Caco-2 (cell line): ENCODE measurements around the gene DNHD1. TPM values are rescaled to one million over a fixed set of nuclear protein-coding genes. Genes with fewer than 3 reads are reported as not detected.

Experiments
- BruUV-seq: library from RNA; stranded (reverse); fragments of 400-500 nt; replicated peaks from 2 replicates; lab custom pipeline; 2021; lab: Mats Ljungman, UMichigan
- CTCF ChIA-PET: fragments of 300-600 bp; sonication (Branson Sonifier 250); formaldehyde crosslinking; loops from one replicate; lab custom pipeline; 2022; ENCODE audit warnings: antibody characterized with exemption; lab: Charles Lee
- POLR2A ChIA-PET: fragments of 300-600 bp; sonication (Branson Sonifier 250); formaldehyde crosslinking; loops from one replicate; lab custom pipeline; 2022; ENCODE audit warnings: antibody characterized with exemption; lab: Charles Lee
- DNase-seq, 2 experiments: peaks; one replicate each; pipeline versions ENCODE4 v3.0.0 to v3.0.0-alpha.2; 2020 to 2022
- H3K27me3 ChIP-seq: replicated peaks from 2 replicates; pipeline ENCODE4 v1.6.0; 2011; ENCODE audit warnings: low read length; ENCODE audit not compliant: control insufficient read depth, insufficient read depth
- H3K36me3 ChIP-seq: 2 replicates; pipeline ENCODE4 v1.5.1; 2011; ENCODE audit warnings: low read length; ENCODE audit not compliant: control insufficient read depth, insufficient read depth
- H3K4me1 ChIP-seq: fragments of 250-450 bp; sonication (Bioruptor Pico); 2 replicates; pipeline ENCODE4 v1.5.1; 2020; ENCODE audit warnings: mild to moderate bottlenecking
- H3K4me3 ChIP-seq: 2 replicates; pipeline ENCODE4 v1.5.1; 2011; ENCODE audit warnings: low read depth, mild to moderate bottlenecking, control low read depth, low read length
- H3K9me3 ChIP-seq: fragments of 250-450 bp; sonication (Bioruptor Pico); 2 replicates; pipeline ENCODE4 v1.5.1; 2020; ENCODE audit warnings: mild to moderate bottlenecking, moderate library complexity
- H3K27ac Mint-ChIP-seq: one replicate; pipeline ENCODE4 v1.8.0; 2022; ENCODE audit warnings: mixed read lengths; ENCODE audit not compliant: unreplicated experiment
- H3K27me3 Mint-ChIP-seq: one replicate; pipeline ENCODE4 v1.8.0; 2022; ENCODE audit warnings: mixed read lengths; ENCODE audit not compliant: insufficient read depth, unreplicated experiment
- H3K36me3 Mint-ChIP-seq: one replicate; pipeline ENCODE4 v1.8.0; 2022; ENCODE audit warnings: mild to moderate bottlenecking, mixed read lengths; ENCODE audit not compliant: insufficient read depth, unreplicated experiment
- H3K4me1 Mint-ChIP-seq: one replicate; pipeline ENCODE4 v1.8.0; 2022; ENCODE audit warnings: low read depth, mixed read lengths; ENCODE audit not compliant: unreplicated experiment
- H3K4me3 Mint-ChIP-seq: one replicate; pipeline ENCODE4 v1.8.0; 2022; ENCODE audit warnings: mild to moderate bottlenecking, moderate library complexity, mixed read lengths; ENCODE audit not compliant: unreplicated experiment
- H3K9me3 Mint-ChIP-seq: one replicate; pipeline ENCODE4 v1.8.0; 2022; ENCODE audit warnings: mixed read lengths; ENCODE audit not compliant: unreplicated experiment
- intact Hi-C: fragments of 100-400 bp; cut with micrococcal nuclease; formaldehyde crosslinking; loops from one replicate; pipeline ENCODE4 v1.10.0; 2022; ENCODE audit not compliant: unreplicated experiment
- total RNA-seq: library from RNA; stranded (reverse); gene quantifications from 2 replicates; pipeline ENCODE4 v1.2.3, GENCODE V29; 2022
- TF ChIP-seq, protein P1 (sequence below), 2 experiments: fragments of 200-600 bp in 1 of 2; IDR thresholded peaks; 1 replicate in 1 of 2; 2 replicates in 1 of 2; pipeline versions ENCODE4 v1.5.1 to v1.8.0; 2011 to 2022; ENCODE audit warnings: antibody characterized with exemption in 1 of 2, control low read depth in 1 of 2, inconsistent platforms in 1 of 2, low read depth in 1 of 2, low read length in 1 of 2, mild to moderate bottlenecking in 1 of 2, moderate library complexity in 1 of 2; ENCODE audit not compliant: insufficient read depth in 1 of 2, severe bottlenecking in 1 of 2, unreplicated experiment in 1 of 2

Gene DNHD1
- total RNA-seq, 1 experiment from 2014 or later, result 5.7 TPM

DNA sequence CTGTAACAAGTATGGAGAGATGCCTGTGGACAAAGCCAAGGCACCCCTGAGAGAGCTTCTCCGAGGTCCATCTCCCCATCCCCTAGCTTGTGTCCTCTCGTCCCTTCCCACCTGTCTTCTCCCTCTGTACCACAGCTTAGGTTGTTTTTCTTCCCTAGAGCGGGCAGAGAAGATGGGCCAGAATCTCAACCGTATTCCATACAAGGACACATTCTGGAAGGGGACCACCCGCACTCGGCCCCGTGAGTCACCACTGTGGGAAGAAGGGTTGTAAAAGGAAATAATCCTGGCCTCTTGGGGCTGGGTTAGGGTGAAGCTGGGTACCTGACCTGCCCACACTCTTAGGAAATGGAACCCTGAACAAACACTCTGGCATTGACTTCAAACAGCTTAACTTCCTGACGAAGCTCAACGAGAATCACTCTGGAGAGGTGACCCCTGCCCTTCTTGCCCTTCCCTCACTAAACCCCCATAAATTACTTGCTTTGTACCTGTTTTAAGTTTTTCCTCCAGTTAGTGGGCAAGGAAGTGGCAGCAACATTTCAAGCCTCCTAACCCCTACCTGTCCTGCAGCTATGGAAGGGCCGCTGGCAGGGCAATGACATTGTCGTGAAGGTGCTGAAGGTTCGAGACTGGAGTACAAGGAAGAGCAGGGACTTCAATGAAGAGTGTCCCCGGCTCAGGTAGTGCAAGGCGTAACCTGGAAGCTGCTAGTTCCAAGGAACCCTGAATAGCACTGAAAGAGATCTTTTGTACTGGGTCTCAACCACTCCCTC lies 111.8 kb downstream of the DNHD1 start:
- H3K4me1 Mint-ChIP-seq, result peaks cover 17% of the 10 kb centered on the region
- intact Hi-C loops, result no loop called here
- H3K9me3 Mint-ChIP-seq, result no peaks in the 10 kb centered on the region
- H3K27me3 Mint-ChIP-seq, result no peaks in the 10 kb centered on the region
- Histone ChIP-seq H3K9me3 (no peaks in the 10 kb centered on the region), H3K36me3 (peaks cover 5% of the 10 kb centered on the region; the same call in 1 of the 2 replicates), H3K27me3 (no peaks in the 10 kb centered on the region), H3K4me3 (no peak overlapping the region), H3K4me1 (peaks cover 42% of the 10 kb centered on the region)
- H3K27ac Mint-ChIP-seq, result peak overlapping the region; percentile 11
- H3K36me3 Mint-ChIP-seq, result no peaks in the 10 kb centered on the region
- no peak for DNase-seq
- BruUV-seq, result no TSS peak
- ChIA-PET POLR2A (no interaction called here), CTCF (interaction anchor here (1.6 kb wide), 1 partner anchor 10 kb away, joined by 3 read pairs; the partner anchor contains the start of gene TPP1)
- TF ChIP-seq, protein P1, sequence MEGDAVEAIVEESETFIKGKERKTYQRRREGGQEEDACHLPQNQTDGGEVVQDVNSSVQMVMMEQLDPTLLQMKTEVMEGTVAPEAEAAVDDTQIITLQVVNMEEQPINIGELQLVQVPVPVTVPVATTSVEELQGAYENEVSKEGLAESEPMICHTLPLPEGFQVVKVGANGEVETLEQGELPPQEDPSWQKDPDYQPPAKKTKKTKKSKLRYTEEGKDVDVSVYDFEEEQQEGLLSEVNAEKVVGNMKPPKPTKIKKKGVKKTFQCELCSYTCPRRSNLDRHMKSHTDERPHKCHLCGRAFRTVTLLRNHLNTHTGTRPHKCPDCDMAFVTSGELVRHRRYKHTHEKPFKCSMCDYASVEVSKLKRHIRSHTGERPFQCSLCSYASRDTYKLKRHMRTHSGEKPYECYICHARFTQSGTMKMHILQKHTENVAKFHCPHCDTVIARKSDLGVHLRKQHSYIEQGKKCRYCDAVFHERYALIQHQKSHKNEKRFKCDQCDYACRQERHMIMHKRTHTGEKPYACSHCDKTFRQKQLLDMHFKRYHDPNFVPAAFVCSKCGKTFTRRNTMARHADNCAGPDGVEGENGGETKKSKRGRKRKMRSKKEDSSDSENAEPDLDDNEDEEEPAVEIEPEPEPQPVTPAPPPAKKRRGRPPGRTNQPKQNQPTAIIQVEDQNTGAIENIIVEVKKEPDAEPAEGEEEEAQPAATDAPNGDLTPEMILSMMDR (IDR thresholded peaks at IDR 0.05; ENCODE audit: insufficient read depth in 1 of 2, low read depth in 1 of 2, low read length in 1 of 2, severe bottlenecking in 1 of 2, unreplicated experiment in 1 of 2), result no peak
- no peak overlapping the region for H3K4me3 Mint-ChIP-seq

DNA sequence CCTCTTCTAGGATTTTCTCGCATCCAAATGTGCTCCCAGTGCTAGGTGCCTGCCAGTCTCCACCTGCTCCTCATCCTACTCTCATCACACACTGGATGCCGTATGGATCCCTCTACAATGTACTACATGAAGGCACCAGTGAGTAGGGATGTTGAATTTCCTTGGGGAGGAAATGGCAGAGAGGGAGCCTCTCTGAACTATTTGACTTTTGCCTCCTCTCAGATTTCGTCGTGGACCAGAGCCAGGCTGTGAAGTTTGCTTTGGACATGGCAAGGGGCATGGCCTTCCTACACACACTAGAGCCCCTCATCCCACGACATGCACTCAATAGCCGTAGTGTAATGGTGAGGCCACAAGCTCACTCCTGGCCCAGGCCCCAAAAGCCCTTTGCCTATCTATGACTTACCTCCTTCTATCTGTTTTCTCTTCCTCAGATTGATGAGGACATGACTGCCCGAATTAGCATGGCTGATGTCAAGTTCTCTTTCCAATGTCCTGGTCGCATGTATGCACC lies 112.5 kb downstream of the DNHD1 start:
- Histone ChIP-seq H3K4me3 (no peak overlapping the region), H3K4me1 (peaks cover 42% of the 10 kb centered on the region), H3K36me3 (peaks cover 5% of the 10 kb centered on the region; the same call in 1 of the 2 replicates), H3K9me3 (no peaks in the 10 kb centered on the region), H3K27me3 (no peaks in the 10 kb centered on the region)
- TF ChIP-seq, protein P1 (IDR thresholded peaks at IDR 0.05; ENCODE audit: insufficient read depth in 1 of 2, low read depth in 1 of 2, low read length in 1 of 2, severe bottlenecking in 1 of 2, unreplicated experiment in 1 of 2), result no peak
- intact Hi-C loops, result loop anchor here (10.0 kb wide), 2 partner anchors 215 to 375 kb away; partner anchors contain the start of genes CNGA4, FHIP1B and SMPD1
- POLR2A ChIA-PET, result no interaction called here
- Mint-ChIP-seq H3K4me1 (peaks cover 17% of the 10 kb centered on the region), H3K27ac (peak overlapping the region; percentile 11), H3K36me3 (no peaks in the 10 kb centered on the region), H3K4me3 (no peak overlapping the region), H3K27me3 (no peaks in the 10 kb centered on the region), H3K9me3 (no peaks in the 10 kb centered on the region)
- no TSS peak for BruUV-seq
- DNase-seq, result no peak
- CTCF ChIA-PET, result interaction anchor here (1.6 kb wide), 1 partner anchor 10 kb away, joined by 3 read pairs; the partner anchor contains the start of gene TPP1

DNA sequence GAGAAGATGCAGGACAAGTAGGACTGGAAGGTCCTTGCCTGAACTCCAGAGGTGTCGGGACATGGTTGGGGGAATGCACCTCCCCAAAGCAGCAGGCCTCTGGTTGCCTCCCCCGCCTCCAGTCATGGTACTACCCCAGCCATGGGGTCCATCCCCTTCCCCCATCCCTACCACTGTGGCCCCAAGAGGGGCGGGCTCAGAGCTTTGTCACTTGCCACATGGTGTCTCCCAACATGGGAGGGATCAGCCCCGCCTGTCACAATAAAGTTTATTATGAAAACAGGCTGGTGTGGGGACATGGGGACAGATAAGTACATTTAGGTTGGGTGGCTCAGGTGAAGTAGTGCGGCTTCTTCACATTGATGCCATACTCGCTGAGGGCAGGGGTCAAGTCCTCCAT lies 113.5 kb downstream of the DNHD1 start:
- H3K36me3 ChIP-seq, result peaks cover 5% of the 10 kb centered on the region; the same call in 1 of the 2 replicates
- H3K9me3 Mint-ChIP-seq, result no peaks in the 10 kb centered on the region
- H3K36me3 Mint-ChIP-seq, result no peaks in the 10 kb centered on the region
- H3K4me1 ChIP-seq, result peaks cover 35% of the 10 kb centered on the region
- peak overlapping the region; percentile 11 for H3K27ac Mint-ChIP-seq
- H3K4me1 Mint-ChIP-seq, result peaks cover 17% of the 10 kb centered on the region
- POLR2A ChIA-PET, result interaction anchor here (0.5 kb wide), 1 partner anchor 171 kb away, joined by 6 read pairs; no protein-coding TSS in a partner anchor
- TF ChIP-seq, protein P1 (IDR thresholded peaks at IDR 0.05; ENCODE audit: insufficient read depth in 1 of 2, low read depth in 1 of 2, low read length in 1 of 2, severe bottlenecking in 1 of 2, unreplicated experiment in 1 of 2), result no peak
- H3K9me3 ChIP-seq, result no peaks in the 10 kb centered on the region
- no peaks in the 10 kb centered on the region for H3K27me3 ChIP-seq
- DNase-seq, result no peak
- no peaks in the 10 kb centered on the region for H3K27me3 Mint-ChIP-seq
- CTCF ChIA-PET, result interaction anchor here (1.6 kb wide), 1 partner anchor 9 kb away, joined by 3 read pairs; the partner anchor contains the start of gene TPP1
- TSS peak; percentile 20 for BruUV-seq
- intact Hi-C loops, result loop anchor here (10.0 kb wide), 2 partner anchors 216 to 376 kb away; partner anchors contain the start of genes CNGA4, FHIP1B and SMPD1
- no peak overlapping the region for H3K4me3 Mint-ChIP-seq
- no peak overlapping the region for H3K4me3 ChIP-seq
